HG02798 (cell line): ENCODE data around the gene BTN3A1.
"Not testable (repeated sequence)": the region's sequence is repeated elsewhere in the genome, so short reads cannot be mapped to it uniquely, and the experiment has no call there.

Experiments used
- ATAC-seq: cut with Tn5 transposase; IDR thresholded peaks from one replicate; pipeline ENCODE4 v1.9.1; 2021; ENCODE audit warnings: mild to moderate bottlenecking; ENCODE audit not compliant: unreplicated experiment, poor library complexity

Gene BTN3A1

DNA sequence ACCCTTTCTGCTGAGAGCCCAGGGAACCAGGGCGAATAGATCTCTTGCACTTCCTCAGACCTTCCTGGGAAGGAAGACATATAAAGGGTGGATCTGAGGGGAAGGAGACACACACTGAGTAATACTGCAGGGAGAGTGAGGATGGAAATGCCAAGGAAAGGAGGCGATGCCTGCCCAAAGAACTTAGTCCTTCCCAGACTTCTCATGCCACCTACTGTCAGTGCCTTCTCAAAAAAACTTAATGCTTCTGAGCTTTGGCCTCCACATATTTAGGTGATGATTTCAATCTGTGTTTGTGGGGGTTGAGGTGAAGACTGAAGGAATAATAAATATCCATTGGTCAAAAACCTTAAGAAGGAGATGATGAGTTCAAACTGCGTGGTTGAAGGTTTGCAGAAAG, 9.7 kb downstream of the BTN3A1 start:
- ATAC-seq: no peak

DNA sequence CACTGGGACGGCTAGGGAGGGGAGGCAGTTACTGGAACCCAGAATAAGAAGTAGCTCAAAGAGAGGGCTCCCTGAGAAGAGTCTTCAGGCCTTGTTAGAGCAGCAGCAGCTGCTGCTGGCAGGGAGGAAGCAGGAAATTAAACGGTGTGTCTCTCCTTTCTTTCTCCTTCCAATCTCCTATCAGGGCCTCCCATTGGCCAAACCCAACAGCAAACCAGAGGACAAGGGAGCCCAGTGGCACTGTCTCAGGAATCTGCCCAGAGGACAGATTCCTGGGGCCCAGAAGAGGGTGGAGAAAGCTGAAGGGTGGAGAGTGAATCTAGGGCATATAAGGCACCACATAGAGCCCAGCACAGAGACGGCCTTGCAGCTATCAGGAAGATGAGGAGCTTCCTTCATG, 10.2 kb downstream of the BTN3A1 start:
- no peak for ATAC-seq

- no peak for ATAC-seq
Measured at GRCh38 chr6:26412954-26413353, 10.9 kb downstream of the BTN3A1 start.

GRCh38 chr6:26414281-26414680, 12.2 kb downstream of the BTN3A1 start:
- no peak for ATAC-seq

- ATAC-seq: no peak
Measured at GRCh38 chr6:26415036-26415614, 13.1 kb downstream of the BTN3A1 start.

- ATAC-seq: no peak
Measured at GRCh38 chr6:26415791-26416190, 13.7 kb downstream of the BTN3A1 start.

GRCh38 chr6:26416288-26416687, 14.2 kb downstream of the BTN3A1 start:
- ATAC-seq: no peak

- not testable (repeated sequence) for ATAC-seq
Measured at GRCh38 chr6:26418077-26418476, 16.0 kb downstream of the BTN3A1 start.

- ATAC-seq: not testable (repeated sequence)
Measured at GRCh38 chr6:26418795-26419194, 16.7 kb downstream of the BTN3A1 start.

- ATAC-seq: no peak
Measured at GRCh38 chr6:26420688-26421171, 18.7 kb downstream of the BTN3A1 start.

GRCh38 chr6:26421259-26422144, 19.4 kb downstream of the BTN3A1 start:
- ATAC-seq: peak; percentile 91

DNA sequence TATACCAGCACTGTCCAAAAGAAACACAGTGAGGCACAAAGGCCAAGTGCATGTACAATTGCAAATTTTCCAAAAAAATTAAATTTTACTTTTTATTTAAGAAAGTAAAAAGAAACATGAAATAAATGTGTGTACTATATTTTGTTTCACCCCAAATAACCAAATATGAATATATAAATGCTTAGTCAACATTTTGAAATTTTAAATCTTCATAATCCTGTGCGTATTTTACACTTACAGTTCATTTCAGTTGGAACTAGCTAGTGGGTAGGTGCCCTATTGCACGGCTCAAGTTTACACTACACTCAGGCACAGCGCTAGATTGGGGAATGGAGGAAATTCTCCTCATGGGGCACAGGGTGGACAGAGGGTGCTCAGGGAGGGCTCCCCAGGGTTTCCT, 20.3 kb downstream of the BTN3A1 start:
- no peak for ATAC-seq

DNA sequence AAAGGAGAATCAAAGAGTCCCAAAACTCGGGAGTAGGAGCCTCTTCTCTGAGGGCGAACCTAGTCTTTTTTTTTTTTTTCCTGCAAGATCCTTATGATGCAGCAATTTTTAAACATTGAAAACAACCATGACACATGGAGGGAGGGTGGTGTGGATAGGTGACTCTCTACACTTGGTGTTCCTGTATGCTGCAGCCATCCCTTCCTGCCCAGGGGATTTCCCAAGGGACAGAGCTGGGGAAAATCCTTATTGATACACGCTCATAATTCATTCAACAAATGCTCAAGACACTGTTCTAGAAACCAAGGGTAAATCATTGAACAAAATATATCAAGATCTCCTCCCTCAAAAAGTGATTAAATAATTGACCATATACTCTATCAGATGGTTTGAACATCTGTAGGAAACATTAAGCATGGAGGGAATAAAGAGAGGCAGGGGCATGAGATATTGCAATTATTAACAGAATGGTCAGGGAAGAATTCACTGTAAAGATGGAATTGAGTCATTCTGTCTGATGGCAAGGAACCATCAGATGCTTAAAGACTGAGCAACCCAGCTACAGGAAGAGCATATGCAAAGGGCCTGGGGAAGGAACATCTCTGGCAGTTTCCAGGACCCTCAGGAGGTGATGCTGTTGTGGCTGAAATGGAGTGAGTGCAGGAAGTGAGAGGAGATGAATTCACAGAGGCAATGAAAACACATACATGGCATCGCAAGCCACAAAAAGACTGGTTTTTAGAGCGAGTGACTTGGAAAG, 24.8 kb downstream of the BTN3A1 start:
- ATAC-seq: no peak

- ATAC-seq: no peak
Measured at GRCh38 chr6:26427451-26427809, 25.4 kb downstream of the BTN3A1 start.

DNA sequence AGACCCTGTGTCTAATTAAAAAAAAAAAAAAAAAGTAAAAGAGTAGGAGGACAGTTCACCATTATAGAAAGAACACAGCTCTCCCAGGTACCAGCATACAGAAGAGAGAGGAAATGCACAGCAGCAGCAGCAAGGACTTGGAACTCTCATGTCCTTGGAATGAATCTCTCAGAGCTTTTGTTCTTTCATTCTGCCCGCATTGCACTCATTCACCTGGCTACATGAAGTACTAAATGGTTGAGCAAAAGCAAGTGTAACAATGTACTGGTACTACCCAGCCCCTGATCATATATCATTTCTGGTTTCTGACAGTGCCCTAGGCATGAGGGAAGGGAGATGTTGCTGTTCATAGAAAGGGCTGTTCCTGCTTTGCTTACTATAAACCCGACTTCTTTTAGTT, 26.1 kb downstream of the BTN3A1 start:
- no peak for ATAC-seq

DNA sequence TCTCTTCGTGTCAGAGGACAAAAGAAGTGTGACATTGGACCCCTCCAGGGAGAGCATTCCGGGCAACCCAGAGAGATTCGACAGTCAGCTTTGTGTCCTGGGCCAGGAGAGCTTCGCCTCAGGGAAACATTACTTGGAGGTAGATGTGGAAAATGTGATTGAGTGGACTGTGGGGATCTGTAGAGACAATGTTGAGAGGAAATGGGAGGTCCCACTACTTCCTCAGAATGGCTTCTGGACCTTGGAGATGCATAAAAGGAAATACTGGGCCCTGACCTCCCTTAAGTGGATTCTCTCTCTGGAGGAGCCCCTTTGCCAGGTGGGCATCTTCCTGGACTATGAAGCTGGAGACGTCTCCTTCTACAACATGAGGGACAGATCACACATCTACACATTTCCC, 28.7 kb downstream of the BTN3A1 start:
- no peak for ATAC-seq

GRCh38 chr6:26431258-26432172, 29.4 kb downstream of the BTN3A1 start:
- ATAC-seq: no peak

- ATAC-seq: no peak
Measured at GRCh38 chr6:26432627-26433201, 30.6 kb downstream of the BTN3A1 start.

- ATAC-seq: not testable (repeated sequence)
Measured at GRCh38 chr6:26433680-26434079, 31.6 kb downstream of the BTN3A1 start.

DNA sequence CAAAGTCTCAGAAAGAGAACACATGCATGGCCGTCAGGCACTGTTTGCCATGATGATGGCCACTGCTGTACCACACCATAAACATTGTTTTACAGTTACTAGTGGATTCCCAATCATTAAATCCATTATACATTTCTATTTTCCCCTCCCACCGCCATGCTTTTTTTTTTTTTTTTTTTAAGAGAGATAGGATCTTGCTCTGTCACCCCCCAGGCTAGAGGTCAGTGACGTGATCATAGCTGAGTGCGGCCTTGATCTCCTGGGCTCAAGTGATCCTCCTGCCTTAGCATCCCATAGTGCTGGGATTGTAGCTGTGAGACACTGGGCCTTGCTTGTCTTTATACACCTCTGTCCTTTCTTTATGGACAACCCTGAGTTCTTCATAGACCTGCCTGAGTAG, 33.9 kb downstream of the BTN3A1 start:
- no peak for ATAC-seq
